HG03280 (cell line): ENCODE measurements around the gene AHCYL2.
"Not testable (repeated sequence)": the region's sequence is repeated elsewhere in the genome, so short reads cannot be mapped to it uniquely, and the experiment has no call there.

ENCODE experiments used
- ATAC-seq: cut with Tn5 transposase; IDR thresholded peaks from one replicate; pipeline ENCODE4 v1.9.1; 2021; ENCODE audit warnings: mild to moderate bottlenecking, moderate library complexity; ENCODE audit not compliant: unreplicated experiment

AHCYL2 gene

DNA sequence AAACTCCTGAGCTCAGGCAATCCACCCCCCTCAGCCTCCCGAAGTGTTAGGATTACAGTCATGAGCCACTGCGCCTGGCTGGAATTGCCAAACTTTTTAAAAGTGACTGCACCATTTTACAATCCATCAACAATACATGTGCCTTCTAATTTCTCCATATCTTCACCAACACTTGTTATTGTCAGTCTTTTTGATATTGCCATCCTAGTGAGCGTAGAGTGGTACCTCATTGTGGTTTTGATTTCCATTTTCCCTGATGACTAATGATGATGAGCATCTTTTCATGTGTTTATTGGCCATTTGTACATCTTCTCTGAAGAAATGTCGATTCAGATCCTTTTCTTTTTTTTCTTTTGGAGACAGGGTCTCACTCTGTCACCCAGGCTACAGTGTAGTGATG lies 187.7 kb downstream of the AHCYL2 start:
- no peak for ATAC-seq

DNA sequence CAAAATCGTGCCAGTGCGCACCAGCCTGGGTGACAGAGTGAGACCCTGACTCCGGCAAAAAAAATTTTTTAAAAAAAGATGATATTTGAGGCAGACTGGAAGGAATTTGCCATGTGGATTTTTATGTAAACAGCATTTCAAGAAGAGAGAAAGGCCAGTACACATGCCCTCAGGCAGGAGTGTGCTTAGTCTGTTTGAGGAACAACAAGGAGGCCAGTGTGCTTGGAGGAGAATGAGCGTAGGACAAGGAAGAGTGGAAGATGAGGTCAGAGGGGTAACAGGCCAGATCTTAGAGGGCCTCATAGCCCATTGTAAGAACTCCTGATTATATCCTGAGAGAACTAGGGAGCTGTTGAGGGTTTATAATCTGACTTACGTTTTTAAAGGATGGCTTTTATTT lies 192.2 kb downstream of the AHCYL2 start:
- no peak for ATAC-seq

DNA sequence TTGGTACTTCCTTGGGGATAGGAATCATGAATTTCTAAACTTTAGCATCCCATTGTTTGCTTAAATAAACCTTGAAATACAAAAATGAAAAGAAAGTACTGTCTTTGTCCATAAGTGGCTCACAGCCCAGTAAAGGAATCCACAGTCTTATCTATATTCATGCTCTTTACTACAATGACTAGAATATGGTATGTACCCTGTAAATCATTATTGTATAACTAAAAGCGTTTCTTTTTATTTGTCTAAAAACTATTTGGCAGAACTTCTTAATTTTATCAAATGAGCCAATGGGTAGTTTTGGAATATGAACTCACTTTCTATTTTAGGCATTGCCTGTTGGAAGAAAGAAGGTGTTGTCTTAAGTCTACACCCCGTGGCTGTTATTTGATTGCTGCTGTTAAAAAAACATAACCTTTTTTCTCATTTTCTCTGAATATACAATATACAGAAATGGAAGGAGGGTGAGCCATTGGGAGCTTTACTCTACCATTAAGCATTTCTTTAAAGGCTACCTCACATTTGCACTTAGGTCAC lies 197.0 kb downstream of the AHCYL2 start:
- ATAC-seq = no peak

DNA sequence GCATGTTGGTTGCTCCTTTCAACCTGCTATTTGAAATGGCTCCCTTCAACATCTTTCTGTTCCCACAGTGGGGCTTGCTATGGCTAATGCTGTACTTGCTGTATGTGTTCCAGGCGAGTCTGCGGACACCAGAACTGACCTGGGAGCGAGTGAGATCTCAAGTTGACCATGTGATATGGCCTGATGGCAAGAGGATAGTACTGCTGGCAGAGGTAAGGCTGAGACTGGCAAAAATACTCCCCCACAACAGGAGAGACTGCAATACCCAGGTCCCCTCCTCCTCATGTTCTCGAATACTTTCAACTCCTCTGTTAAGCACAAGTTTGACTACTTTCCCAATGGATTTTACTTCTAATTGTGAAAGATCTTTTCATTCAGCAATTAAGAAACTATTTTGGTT lies 197.9 kb downstream of the AHCYL2 start:
- no peak for ATAC-seq

DNA sequence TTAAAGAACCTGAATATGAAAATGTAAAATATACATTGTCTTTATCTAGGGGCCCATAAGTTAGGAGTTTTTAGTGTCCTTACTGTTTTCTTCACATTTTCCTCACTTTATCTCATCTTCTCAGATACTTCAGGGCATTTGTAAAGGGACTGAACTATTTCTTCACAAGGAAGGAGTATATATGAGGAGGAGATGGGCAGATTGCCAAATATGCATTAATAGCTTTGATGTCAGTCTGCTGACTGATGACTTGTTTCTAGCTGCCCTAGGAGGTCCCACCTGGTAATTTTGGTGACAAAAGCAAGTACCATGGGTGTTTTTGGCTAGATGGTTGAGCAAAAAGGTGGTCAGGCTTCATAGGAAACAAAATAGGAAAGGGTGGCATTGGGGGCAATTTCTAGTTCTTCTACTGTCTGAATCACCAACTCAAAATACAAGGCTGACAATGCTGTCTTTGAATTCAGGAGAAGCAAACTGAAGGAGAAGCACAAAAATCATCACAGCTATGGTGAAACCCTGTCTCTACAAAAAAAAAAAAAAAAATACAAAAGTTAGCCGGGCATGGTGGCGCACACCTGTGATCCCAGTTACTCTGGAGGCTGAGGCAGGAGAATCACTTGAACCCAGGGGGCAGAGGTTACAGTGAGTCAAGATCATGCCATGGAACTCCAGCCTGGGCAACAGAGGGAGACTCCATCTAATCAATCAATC lies 199.0 kb downstream of the AHCYL2 start:
- no peak for ATAC-seq

DNA sequence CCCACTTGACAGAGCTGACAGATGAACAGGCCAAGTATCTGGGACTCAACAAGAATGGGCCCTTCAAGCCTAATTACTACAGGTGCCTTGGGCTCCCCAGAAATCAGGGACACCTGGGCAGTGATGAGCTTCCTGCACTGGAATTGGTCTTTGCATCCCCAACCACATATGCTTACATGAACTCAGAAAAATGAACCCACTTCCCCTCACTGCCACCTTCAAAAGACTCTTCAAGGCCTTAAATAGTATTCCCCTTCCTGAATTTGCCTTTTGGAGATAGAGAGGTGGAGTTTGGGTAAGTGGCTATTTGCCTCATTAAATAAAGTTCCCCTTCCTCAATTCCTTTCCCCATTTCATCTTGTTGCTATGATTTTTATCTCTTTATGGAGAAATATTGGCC lies 201.7 kb downstream of the AHCYL2 start:
- ATAC-seq = no peak

DNA sequence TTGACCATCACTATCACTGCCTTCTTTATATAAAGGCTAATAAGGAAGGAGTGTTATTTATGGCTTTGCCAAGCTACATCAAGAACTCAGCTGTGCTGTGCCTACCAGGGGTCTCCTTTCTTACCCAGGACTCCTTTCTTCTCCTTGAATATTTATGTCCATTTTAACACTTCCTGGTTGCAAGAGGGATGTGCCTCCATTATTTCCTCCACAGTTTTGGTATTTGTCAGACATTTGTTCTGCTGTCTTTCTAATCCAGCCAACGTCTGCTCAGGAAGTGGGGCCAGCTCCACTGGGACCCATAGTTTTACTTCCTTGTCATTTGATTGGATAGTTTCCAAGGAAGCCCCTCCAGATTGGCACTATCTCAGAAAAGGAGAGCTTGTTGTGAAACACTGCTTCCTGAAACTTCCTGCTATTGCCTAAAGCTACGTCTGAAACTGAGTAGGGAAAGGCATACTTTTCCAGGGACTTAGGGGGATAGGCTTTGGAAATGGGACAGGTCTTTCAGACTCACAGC lies 202.8 kb downstream of the AHCYL2 start:
- no peak for ATAC-seq

DNA sequence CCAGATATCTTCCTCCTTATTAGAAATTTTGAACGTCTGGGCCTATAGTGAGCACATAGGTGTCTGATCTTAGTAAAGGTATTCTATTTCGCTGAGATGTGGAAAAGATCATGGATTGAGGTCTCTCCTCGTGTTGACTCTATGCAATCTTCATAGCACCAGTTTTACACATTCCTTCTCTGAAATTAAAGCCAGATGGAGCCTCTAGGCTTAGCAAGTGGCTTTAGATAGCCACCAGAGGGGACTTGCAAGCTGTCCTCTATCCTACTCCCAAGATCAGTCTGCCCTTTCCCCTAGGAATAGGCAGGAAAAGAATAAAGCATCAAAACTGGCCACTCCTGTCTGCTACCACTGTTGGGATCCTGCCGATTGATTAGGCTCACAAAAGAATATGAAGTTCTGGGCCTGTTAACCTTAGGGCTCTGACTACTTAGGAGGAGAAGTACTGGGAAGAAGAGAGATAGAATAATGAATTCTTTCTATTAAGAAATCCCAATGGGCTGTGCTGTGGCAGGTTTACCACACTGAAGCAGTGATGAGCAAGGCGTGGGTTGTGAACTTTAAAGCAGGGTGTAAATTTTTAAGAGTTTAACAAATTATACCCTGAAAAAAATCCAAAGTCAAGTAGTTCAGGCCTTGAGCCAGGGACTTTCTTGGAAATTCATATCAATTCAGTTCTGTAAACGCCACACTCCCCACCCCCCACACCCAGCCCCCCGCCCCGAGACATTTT lies 207.2 kb downstream of the AHCYL2 start:
- ATAC-seq = no peak

DNA sequence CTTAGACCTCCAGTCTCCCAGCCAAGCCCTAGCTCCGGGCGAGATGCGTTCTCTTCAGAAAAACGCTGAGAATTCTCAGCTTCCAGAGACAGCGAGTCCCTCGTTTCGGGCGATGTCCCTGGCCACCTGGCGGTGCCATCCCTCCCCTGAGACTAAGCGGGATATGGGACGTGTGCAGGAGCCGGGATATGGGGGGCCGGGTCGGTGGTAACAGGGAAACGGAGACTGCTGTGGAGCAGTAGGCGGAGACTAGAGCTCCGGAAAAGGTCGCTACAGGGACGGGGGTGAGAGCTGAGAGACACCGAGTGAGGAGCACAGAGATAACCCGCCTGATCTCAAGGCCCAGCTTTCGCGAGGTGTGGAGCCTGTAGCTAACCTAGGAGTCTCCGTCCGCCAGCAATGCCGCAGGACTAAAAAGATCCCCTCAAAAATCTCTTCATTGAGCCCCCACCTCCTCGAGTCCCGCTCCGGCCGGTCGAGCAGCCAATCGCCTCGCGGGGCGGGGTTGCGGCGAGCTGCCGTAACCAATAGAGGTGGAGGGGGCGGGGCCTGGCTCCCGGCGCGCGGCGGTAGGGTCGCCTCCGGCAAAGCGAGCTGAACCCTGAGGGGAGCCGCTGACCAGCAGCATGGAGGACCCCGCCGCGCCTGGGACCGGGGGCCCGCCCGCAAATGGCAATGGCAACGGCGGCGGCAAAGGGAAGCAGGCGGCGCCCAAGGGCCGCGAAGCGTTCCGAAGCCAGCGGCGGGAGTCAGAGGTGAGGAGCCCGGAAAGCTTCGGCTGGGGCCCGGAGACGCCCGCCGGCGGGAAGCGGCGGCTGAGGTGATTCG lies 209.2 kb downstream of the AHCYL2 start, which contains the start of gene STRIP2:
STRIP2 (plus strand) TSS at position 586 of the 828 bp plus-strand sequence; CDS start at position 627, 41 bp downstream.
- peak; percentile 95 for ATAC-seq

DNA sequence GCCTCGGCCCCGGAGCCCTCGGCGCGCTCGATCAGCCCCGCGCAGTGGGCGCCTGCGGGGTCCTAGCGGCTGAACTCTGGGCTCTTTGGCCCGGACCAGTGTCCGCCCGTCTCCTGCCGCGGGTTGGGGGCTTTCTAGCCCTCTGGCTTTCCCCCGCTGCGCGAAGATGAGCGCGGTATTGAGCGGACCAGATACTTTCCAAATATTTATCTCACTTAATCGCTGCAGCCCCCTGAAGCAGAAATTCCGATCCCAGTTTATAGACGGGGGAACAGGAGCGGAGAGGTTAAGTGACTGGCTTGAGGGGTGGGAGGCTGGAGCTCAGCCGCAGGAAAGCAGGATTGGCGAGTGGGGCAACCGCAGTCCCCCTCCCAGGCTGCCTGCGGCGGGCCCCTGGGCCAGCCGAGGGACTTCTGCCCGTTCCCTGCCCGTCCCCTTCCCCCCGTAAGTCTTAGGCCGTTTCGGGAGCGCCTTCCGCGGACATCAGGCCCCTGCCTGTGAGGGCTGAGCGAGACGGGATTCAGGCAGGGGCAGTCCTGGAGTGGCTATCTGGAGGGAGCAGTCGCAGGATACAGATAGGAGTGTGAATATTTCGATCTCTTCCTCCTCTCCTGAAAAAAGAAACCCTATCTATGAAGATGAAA lies 210.0 kb downstream of the AHCYL2 start:
- no peak for ATAC-seq

DNA sequence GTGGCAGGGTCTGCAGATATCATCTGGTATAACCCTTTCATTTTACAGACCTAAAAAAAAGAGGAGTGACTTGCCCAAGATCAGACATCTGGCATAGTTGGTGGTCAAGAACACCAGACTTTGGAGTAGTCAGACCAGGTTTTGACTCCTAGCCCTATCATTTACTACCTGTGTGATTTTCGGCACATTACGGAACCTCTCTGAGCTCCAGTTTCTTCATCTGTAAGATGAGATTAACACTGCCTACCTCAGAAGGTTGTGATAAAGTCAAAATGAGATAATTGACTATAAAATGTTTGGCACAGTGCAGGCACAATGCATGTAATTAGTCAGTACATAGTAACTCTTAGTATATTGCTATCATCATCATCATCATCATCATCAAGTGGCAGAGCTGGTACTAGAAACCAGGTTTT lies 210.6 kb downstream of the AHCYL2 start:
- ATAC-seq = no peak

DNA sequence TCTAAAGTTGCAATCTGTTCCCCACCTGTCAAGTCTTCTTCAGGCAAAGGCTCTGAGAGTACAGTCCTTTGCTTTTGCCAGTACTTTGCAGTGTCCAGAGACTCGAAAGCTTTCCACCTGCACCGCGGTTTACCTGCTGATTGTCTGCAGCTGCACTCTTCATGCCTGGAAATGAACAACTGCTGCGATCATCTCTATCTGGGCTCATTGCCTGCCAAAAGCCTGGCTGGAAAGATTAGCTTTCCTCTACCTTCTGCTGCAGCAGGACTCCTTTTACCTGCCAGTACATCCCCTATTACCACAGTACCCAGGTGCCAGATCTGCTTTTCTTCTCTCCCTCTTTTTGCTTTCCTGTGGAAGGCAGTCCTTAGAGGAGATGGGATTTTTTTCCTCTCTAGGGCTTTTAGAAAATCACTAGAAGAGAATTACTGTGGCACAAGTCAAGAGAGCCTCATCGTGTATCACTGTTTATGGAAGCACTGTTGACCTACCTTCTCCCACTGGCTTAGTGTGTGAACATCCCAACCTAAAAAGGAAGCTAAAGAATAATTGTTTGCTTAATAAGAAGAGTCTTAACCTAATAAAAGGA lies 211.6 kb downstream of the AHCYL2 start:
- ATAC-seq = no peak

DNA sequence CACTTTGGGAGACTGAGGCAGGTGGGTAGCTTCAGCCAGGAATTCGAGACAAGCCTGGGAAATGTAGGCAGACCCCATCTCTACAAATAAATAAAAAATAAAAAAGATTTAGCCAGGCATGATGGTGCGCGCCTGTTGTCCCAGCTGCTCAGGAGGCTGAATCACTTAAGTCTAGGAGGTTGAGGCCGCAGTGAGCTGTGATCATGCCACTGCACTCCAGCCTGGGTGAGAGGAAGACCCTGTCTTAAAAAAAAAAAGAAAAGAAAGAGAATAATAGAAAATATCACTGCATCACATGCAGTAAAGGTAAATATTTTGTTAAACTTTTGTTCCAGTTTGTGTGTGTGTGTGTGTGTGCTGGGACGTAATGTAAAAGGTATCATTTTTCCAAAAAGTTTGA lies 212.4 kb downstream of the AHCYL2 start:
- no peak for ATAC-seq

DNA sequence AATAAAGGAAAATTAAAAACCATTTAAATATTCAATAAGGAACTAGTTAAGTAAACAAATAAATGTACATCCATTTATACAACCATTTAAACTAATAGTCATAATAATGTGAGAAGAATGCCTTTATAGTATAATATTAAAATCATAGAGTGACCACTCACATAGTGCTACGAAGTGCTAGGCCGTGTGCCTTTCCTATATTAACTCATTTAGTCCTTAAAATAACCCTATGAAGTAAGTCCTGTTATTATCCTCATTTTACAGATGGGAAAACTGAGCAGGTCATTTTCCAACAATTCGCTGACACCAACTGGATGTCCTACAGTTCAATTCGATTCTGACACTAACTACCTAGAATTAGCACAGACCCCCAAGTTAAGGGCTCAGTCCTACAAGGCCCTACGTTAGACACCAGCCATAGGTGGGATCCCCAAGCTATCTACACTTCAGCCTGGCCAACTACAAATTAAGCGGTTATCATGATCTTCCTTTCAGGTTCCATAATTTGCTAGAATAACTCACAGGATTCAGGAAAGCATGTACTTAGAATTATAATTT lies 213.5 kb downstream of the AHCYL2 start:
- no peak for ATAC-seq

DNA sequence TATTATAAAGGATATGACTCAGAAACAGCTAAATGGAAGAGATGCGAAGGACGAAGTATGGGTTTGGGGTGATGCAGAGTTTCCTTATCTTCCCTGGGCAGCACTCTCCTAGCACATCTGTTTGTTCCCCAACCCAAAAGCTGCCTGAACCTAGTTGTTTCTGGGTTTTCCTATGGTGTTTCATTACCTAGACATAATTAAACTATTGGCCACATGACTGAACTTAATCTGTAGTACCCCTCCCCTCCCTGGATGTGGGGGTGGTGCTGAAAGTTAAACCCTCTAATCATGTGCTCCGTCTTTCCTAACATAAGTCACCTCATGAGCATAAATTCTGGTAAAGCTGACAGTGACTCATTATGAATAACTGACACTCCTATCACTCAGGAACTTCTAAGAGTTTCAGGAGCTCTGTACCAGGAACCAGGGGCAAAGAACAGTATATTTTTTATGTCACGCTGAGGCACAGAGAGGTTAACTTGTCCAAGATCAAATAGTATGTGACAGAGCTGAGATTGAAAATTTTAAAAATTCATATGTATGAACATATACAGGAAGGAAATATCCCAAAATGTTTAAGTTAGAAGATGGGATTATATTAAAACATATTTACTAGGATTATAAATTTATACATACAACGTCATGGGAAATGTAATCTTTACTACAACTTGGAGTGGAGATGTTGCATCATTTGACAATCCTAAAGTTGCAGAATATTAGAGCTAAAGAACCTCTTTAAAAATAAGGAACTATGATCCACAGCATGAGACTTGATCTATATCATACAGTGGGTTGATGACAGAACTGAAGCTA lies 214.2 kb downstream of the AHCYL2 start:
- ATAC-seq = no peak

DNA sequence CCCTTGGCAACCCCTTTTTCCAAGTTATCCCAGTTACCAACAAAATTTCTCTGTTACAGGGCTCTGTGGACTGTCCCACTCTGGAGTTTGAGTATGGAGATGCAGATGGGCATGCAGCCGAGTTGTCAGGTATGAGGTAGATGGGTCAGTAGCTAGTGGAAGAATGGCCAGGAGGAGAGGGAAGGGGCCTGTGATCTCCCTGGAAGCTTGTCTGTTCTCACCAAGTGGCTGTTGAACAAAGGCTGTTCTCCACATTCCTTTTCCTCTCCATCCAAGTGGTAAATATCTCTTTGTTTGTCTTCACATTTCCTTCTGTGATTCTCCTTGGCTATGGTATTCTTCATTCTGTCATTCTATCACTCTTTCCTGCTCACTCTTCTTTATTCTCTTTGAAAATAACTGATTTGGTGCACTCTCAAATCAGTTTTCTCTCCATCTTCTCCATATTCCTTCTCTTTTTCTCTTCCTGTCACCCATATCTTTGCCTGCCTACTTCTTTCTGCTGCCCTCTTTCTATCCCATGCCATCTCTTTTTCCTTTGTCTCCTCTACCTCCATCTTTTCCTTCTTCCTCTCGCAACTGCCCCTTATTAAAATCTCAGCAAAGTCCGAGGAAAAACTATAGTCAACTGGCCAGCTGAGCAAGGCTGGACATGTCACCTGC lies 215.3 kb downstream of the AHCYL2 start:
- ATAC-seq = no peak

DNA sequence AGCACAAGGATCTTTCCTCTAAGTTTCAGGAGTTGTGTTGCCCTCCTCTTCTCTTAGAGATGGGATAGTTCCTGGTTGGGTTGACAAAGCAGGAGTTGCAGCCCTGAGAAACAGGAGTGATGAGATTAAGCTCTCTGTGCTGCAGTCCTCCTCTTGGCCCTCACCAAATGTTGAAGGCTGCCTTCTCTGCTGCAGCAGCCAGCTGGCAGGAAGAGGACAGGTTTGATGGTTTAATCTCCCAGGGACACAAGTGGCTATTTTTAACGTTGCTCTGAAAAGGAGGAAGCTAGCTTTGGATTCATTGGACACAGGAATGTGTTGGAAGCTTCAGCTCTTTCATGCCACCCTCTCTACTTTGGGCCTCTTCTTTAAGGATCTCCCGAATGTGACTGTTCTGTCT lies 218.8 kb downstream of the AHCYL2 start:
- ATAC-seq = no peak

DNA sequence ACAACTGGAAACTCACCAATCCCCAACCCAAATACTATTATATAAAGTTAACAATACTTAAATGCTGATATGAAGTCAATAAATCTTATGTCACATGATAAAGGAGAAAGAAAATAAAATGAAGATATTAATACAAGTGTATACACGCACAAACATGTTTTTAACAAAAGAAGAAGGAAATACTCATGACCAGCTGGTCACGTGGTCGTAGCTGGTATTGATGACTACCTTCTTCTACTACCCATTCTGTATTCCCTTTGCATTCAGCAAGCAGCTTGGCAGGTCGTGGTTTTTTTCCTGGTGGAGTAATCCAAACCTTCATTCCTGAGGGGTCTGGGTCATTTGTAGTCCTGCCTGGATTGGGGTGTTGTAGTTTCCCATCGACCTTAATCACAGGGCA lies 219.9 kb downstream of the AHCYL2 start:
- ATAC-seq = not testable (repeated sequence)
